ENCODE measurements around the gene PIK3C2G.

Gene PIK3C2G

GRCh38 chr12:18352312-18352711, 91.0 kb downstream of the PIK3C2G start:
- TF ChIP-seq ZFP3 (CRISPR knock-in tag; IDR thresholded peaks at IDR 0.05) (no peak), TSHZ2 (CRISPR knock-in tag; IDR thresholded peaks at IDR 0.05) (no peak), OSR1 (CRISPR knock-in tag; IDR thresholded peaks at IDR 0.05) (no peak), ZNF565 (CRISPR knock-in tag; conservative IDR thresholded peaks at IDR 0.05; ENCODE audit: low read depth) (no peak), CSRNP3 (CRISPR knock-in tag; IDR thresholded peaks at IDR 0.05) (no peak), PPARA (CRISPR knock-in tag; IDR thresholded peaks at IDR 0.05; ENCODE audit: borderline replicate concordance) (no peak), TOX (CRISPR knock-in tag; IDR thresholded peaks at IDR 0.05; ENCODE audit: borderline replicate concordance) (no peak), SNAI2 (CRISPR knock-in tag; IDR thresholded peaks at IDR 0.05) (no peak), ZNF70 (CRISPR knock-in tag; IDR thresholded peaks at IDR 0.05) (no peak), POU6F1 (CRISPR knock-in tag; IDR thresholded peaks at IDR 0.05; ENCODE audit: borderline replicate concordance, low read depth) (no peak), ESRRG (CRISPR knock-in tag; IDR thresholded peaks at IDR 0.05) (no peak), ZC3H10 (CRISPR knock-in tag; IDR thresholded peaks at IDR 0.05) (no peak)
- no peak for ATAC-seq

- ATAC-seq = no peak
- no peak for TF ChIP-seq CSRNP3 (CRISPR knock-in tag; IDR thresholded peaks at IDR 0.05)
- TF ChIP-seq RARB (CRISPR knock-in tag; IDR thresholded peaks at IDR 0.05) = no peak
- TF ChIP-seq ZFP30 (CRISPR knock-in tag; IDR thresholded peaks at IDR 0.05) = no peak
- no peak for TF ChIP-seq PPARA (CRISPR knock-in tag; IDR thresholded peaks at IDR 0.05; ENCODE audit: borderline replicate concordance)
- no peak for TF ChIP-seq ISL1 (CRISPR knock-in tag; IDR thresholded peaks at IDR 0.05)
- TF ChIP-seq TOX (CRISPR knock-in tag; IDR thresholded peaks at IDR 0.05; ENCODE audit: borderline replicate concordance) = no peak
- no peak for TF ChIP-seq GLIS3 (CRISPR knock-in tag; IDR thresholded peaks at IDR 0.05)
- TF ChIP-seq ZNF70 (CRISPR knock-in tag; IDR thresholded peaks at IDR 0.05) = no peak
These were observed 94.1 kb downstream of the PIK3C2G start for GRCh38 chr12:18355429-18355828.

- TF ChIP-seq ZNF70 (CRISPR knock-in tag; IDR thresholded peaks at IDR 0.05) = no peak
- TF ChIP-seq TSHZ2 (CRISPR knock-in tag; IDR thresholded peaks at IDR 0.05) = no peak
- TF ChIP-seq SNAI2 (CRISPR knock-in tag; IDR thresholded peaks at IDR 0.05) = no peak
- TF ChIP-seq GLIS3 (CRISPR knock-in tag; IDR thresholded peaks at IDR 0.05) = no peak
- TF ChIP-seq TCF4 (CRISPR knock-in tag; IDR thresholded peaks at IDR 0.05; ENCODE audit: borderline replicate concordance) = no peak
- TF ChIP-seq PPARA (CRISPR knock-in tag; IDR thresholded peaks at IDR 0.05; ENCODE audit: borderline replicate concordance) = no peak
- no peak for TF ChIP-seq ZC3H10 (CRISPR knock-in tag; IDR thresholded peaks at IDR 0.05)
- ATAC-seq = no peak
These were observed 96.8 kb downstream of the PIK3C2G start for GRCh38 chr12:18358077-18358476.

- no peak for ATAC-seq
- TF ChIP-seq OSR1 (CRISPR knock-in tag; IDR thresholded peaks at IDR 0.05) = no peak
- no peak for TF ChIP-seq TSHZ2 (CRISPR knock-in tag; IDR thresholded peaks at IDR 0.05)
- no peak for TF ChIP-seq GLIS3 (CRISPR knock-in tag; IDR thresholded peaks at IDR 0.05)
- TF ChIP-seq RARB (CRISPR knock-in tag; IDR thresholded peaks at IDR 0.05) = no peak
- TF ChIP-seq ARNTL (CRISPR knock-in tag; IDR thresholded peaks at IDR 0.05; ENCODE audit: borderline replicate concordance, low read depth) = no peak
- TF ChIP-seq CREB5 (CRISPR knock-in tag; IDR thresholded peaks at IDR 0.05; ENCODE audit: low read depth) = no peak
- no peak for TF ChIP-seq PPARA (CRISPR knock-in tag; IDR thresholded peaks at IDR 0.05; ENCODE audit: borderline replicate concordance)
- no peak for TF ChIP-seq ZFP30 (CRISPR knock-in tag; IDR thresholded peaks at IDR 0.05)
- no peak for TF ChIP-seq ISL1 (CRISPR knock-in tag; IDR thresholded peaks at IDR 0.05)
These were observed 97.6 kb downstream of the PIK3C2G start for GRCh38 chr12:18358930-18359329.

All from SK-N-SH treated with all-trans-retinoic acid at 6 μM for 48 hours (cell line).